DOHH2 (cell line): ENCODE data around the gene SH3RF3.

Experiments
- H3F3A ChIP-seq: fragments of 200-600 bp; sonication (generic), shearing (Covaris generic); 2 replicates; pipeline ENCODE4 v1.6.0; 2016; ENCODE audit warnings: antibody characterized with exemption, mild to moderate bottlenecking; ENCODE audit not compliant: control insufficient read depth, insufficient read depth
- H3K27ac ChIP-seq: fragments of 200-600 bp; sonication (generic); 2 replicates; pipeline ENCODE4 v1.5.1; 2014; ENCODE audit warnings: low read depth, mild to moderate bottlenecking, low read length, moderate library complexity
- H3K27me3 ChIP-seq: fragments of 200-600 bp; sonication (generic); 2 replicates; pipeline ENCODE4 v1.6.1; 2014; ENCODE audit warnings: mild to moderate bottlenecking, low read length, mixed read lengths; ENCODE audit not compliant: control insufficient read depth
- H3K36me3 ChIP-seq: fragments of 200-600 bp; sonication (generic); 2 replicates; pipeline ENCODE4 v1.6.1; 2014; ENCODE audit warnings: mild to moderate bottlenecking, low read length, moderate library complexity, mixed read lengths; ENCODE audit not compliant: control insufficient read depth
- H3K4me1 ChIP-seq: fragments of 200-600 bp; sonication (generic); 2 replicates; pipeline ENCODE4 v1.6.1; 2014; ENCODE audit warnings: mild to moderate bottlenecking, low read length, mixed read lengths; ENCODE audit not compliant: control insufficient read depth
- H3K4me2 ChIP-seq: fragments of 200-600 bp; sonication (generic); 2 replicates; pipeline ENCODE4 v1.6.0; 2014; ENCODE audit warnings: mild to moderate bottlenecking, low read length, moderate library complexity
- H3K4me3 ChIP-seq: fragments of 200-600 bp; sonication (generic); 2 replicates; pipeline ENCODE4 v1.5.1; 2014; ENCODE audit warnings: mild to moderate bottlenecking, low read length, mixed read lengths
- H3K79me2 ChIP-seq: fragments of 200-600 bp; sonication (generic); 2 replicates; pipeline ENCODE4 v1.6.1; 2014; ENCODE audit warnings: mild to moderate bottlenecking, low read length, mixed read lengths; ENCODE audit not compliant: control insufficient read depth
- H3K9me2 ChIP-seq: fragments of 200-600 bp; sonication (generic); replicated peaks from 2 replicates; pipeline ENCODE4 v1.6.1; 2014; ENCODE audit warnings: mild to moderate bottlenecking, low read length, mixed read lengths; ENCODE audit not compliant: control insufficient read depth
- H3K9me3 ChIP-seq: fragments of 200-600 bp; sonication (generic); 2 replicates; pipeline ENCODE4 v1.6.1; 2014; ENCODE audit warnings: antibody characterized with exemption, low read length, mixed read lengths; ENCODE audit not compliant: control insufficient read depth, insufficient read depth
- H4K20me1 ChIP-seq: fragments of 200-600 bp; sonication (generic); 2 replicates; pipeline ENCODE4 v1.6.0; 2014; ENCODE audit warnings: low read depth, mild to moderate bottlenecking, antibody characterized with exemption, low read length, moderate library complexity; ENCODE audit not compliant: control insufficient read depth, insufficient read depth
- EZH2phosphoT487 ChIP-seq: fragments of 200-600 bp; sonication (generic); IDR thresholded peaks from 2 replicates; pipeline ENCODE4 v1.6.1; 2017; ENCODE audit warnings: borderline replicate concordance, mild to moderate bottlenecking, antibody characterized with exemption, low read length, moderate library complexity, mixed read lengths
- TF ChIP-seq, protein P1 (sequence below): fragments of 200-600 bp; sonication (generic); IDR thresholded peaks from one replicate; pipeline ENCODE4 v1.5.1; 2014; ENCODE audit warnings: antibody characterized with exemption, mild to moderate bottlenecking, low read depth, low read length; ENCODE audit not compliant: poor library complexity, severe bottlenecking

The SH3RF3 gene

GRCh38 chr2:109379507-109379906 lies 250.5 kb downstream of the SH3RF3 start:
- no peak overlapping the region for H3K27ac ChIP-seq
- no peaks in the 10 kb centered on the region for H3K79me2 ChIP-seq
- H3K4me1 ChIP-seq, result no peaks in the 10 kb centered on the region
- H3K9me2 ChIP-seq, result no peaks in the 10 kb centered on the region
- TF ChIP-seq, protein P1, sequence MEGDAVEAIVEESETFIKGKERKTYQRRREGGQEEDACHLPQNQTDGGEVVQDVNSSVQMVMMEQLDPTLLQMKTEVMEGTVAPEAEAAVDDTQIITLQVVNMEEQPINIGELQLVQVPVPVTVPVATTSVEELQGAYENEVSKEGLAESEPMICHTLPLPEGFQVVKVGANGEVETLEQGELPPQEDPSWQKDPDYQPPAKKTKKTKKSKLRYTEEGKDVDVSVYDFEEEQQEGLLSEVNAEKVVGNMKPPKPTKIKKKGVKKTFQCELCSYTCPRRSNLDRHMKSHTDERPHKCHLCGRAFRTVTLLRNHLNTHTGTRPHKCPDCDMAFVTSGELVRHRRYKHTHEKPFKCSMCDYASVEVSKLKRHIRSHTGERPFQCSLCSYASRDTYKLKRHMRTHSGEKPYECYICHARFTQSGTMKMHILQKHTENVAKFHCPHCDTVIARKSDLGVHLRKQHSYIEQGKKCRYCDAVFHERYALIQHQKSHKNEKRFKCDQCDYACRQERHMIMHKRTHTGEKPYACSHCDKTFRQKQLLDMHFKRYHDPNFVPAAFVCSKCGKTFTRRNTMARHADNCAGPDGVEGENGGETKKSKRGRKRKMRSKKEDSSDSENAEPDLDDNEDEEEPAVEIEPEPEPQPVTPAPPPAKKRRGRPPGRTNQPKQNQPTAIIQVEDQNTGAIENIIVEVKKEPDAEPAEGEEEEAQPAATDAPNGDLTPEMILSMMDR, result no peak
- TF ChIP-seq EZH2phosphoT487, result no peak
- H4K20me1 ChIP-seq, result no peaks in the 10 kb centered on the region
- H3F3A ChIP-seq, result no peaks in the 10 kb centered on the region
- H3K4me3 ChIP-seq, result no peak overlapping the region
- no peaks in the 10 kb centered on the region for H3K9me3 ChIP-seq
- H3K27me3 ChIP-seq, result no peaks in the 10 kb centered on the region
- H3K4me2 ChIP-seq, result no peak overlapping the region
- H3K36me3 ChIP-seq, result no peaks in the 10 kb centered on the region

- Histone ChIP-seq H3K9me3 (no peaks in the 10 kb centered on the region), H3K27me3 (no peaks in the 10 kb centered on the region), H3K4me1 (no peaks in the 10 kb centered on the region), H3F3A (no peaks in the 10 kb centered on the region), H3K36me3 (no peaks in the 10 kb centered on the region), H3K4me3 (no peak overlapping the region), H3K27ac (no peak overlapping the region), H3K79me2 (no peaks in the 10 kb centered on the region), H3K9me2 (no peaks in the 10 kb centered on the region), H4K20me1 (no peaks in the 10 kb centered on the region), H3K4me2 (no peak overlapping the region)
- TF ChIP-seq, protein P1, result no peak
- TF ChIP-seq EZH2phosphoT487, result no peak
These were observed 251.7 kb downstream of the SH3RF3 start for GRCh38 chr2:109380502-109381326.

DNA sequence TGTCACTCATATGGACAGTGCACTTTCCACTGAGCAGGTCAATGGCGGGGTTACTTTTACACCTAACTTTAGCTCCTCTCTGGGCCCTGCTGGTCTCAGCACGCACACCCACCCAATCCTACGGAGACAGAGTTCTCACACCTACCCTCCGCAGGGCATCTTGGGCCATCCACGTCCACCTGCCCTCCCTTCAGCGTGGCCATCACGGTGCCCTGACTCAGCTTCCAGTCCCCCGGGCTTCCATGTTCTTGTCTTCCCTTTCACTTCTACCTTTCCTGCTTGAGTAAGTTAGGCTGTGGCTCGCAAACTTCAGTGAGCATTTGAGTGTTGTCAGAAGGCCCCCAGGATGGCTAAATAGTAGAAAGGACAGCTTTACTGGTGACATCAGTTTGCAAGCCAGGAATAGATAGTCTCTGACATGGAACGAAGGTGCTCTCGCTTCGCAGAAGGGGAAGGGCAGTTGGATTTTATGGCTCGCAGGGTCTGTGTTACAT lies 252.4 kb downstream of the SH3RF3 start:
- Histone ChIP-seq H4K20me1 (no peaks in the 10 kb centered on the region), H3K27ac (no peak overlapping the region), H3K4me2 (no peak overlapping the region), H3K79me2 (no peaks in the 10 kb centered on the region), H3K9me2 (no peaks in the 10 kb centered on the region), H3F3A (no peaks in the 10 kb centered on the region), H3K27me3 (no peaks in the 10 kb centered on the region), H3K9me3 (no peaks in the 10 kb centered on the region), H3K4me1 (no peaks in the 10 kb centered on the region), H3K4me3 (no peak overlapping the region), H3K36me3 (no peaks in the 10 kb centered on the region)
- TF ChIP-seq, protein P1, result no peak
- TF ChIP-seq EZH2phosphoT487, result no peak
